Measurements from ENCODE around the gene SLC2A11. TPM values are rescaled to one million over a fixed set of nuclear protein-coding genes. Genes with fewer than 3 reads are reported as not detected.
"Not testable (repeated sequence)": the region's sequence is repeated elsewhere in the genome, so short reads cannot be mapped to it uniquely, and the experiment has no call there.

SLC2A11 gene
- total RNA-seq, 1 donor from 2014 or later: 22.6 TPM

- Mint-ChIP-seq H3K9me3 (ENCODE audit: unreplicated experiment) (no peaks in the 10 kb centered on the region), H3K36me3 (ENCODE audit: unreplicated experiment) (peaks cover 3% of the 10 kb centered on the region), H3K27ac (ENCODE audit: unreplicated experiment) (peak overlapping the region; percentile 96), H3K27me3 (ENCODE audit: unreplicated experiment) (no peaks in the 10 kb centered on the region), H3K4me3 (ENCODE audit: unreplicated experiment) (peak overlapping the region; percentile 98), H3K4me1 (ENCODE audit: unreplicated experiment) (peaks cover 14% of the 10 kb centered on the region)
- TF ChIP-seq CTCF (IDR thresholded peaks at IDR 0.05): no peak
- DNase-seq (ENCODE audit: extremely low spot score, unreplicated experiment): peak; percentile 99
These were observed 56.1 kb downstream of the SLC2A11 start for GRCh38 chr22:23913661-23914353.

- H3K36me3 Mint-ChIP-seq (ENCODE audit: unreplicated experiment): peaks cover 6% of the 10 kb centered on the region
- no peaks in the 10 kb centered on the region for H3K27me3 Mint-ChIP-seq (ENCODE audit: unreplicated experiment)
- peak; percentile 36 for DNase-seq (ENCODE audit: extremely low spot score, unreplicated experiment)
- no peaks in the 10 kb centered on the region for H3K9me3 Mint-ChIP-seq (ENCODE audit: unreplicated experiment)
- H3K27ac Mint-ChIP-seq (ENCODE audit: unreplicated experiment): peak overlapping the region; percentile 96
- H3K4me3 Mint-ChIP-seq (ENCODE audit: unreplicated experiment): no peak overlapping the region
- TF ChIP-seq CTCF (IDR thresholded peaks at IDR 0.05): no peak
- peaks cover 14% of the 10 kb centered on the region for H3K4me1 Mint-ChIP-seq (ENCODE audit: unreplicated experiment)
These were observed 57.6 kb downstream of the SLC2A11 start for GRCh38 chr22:23915290-23915689.

- H3K36me3 Mint-ChIP-seq (ENCODE audit: unreplicated experiment): peaks cover 30% of the 10 kb centered on the region
- not testable (repeated sequence) for H3K27ac Mint-ChIP-seq (ENCODE audit: unreplicated experiment); H3K4me3 Mint-ChIP-seq (ENCODE audit: unreplicated experiment)
These were observed 62.6 kb downstream of the SLC2A11 start for GRCh38 chr22:23920267-23920611.

GRCh38 chr22:23921586-23922201 lies 64.0 kb downstream of the SLC2A11 start:
- H3K27me3 Mint-ChIP-seq (ENCODE audit: unreplicated experiment); H3K4me1 Mint-ChIP-seq (ENCODE audit: unreplicated experiment); H3K27ac Mint-ChIP-seq (ENCODE audit: unreplicated experiment); H3K9me3 Mint-ChIP-seq (ENCODE audit: unreplicated experiment); H3K4me3 Mint-ChIP-seq (ENCODE audit: unreplicated experiment): not testable (repeated sequence)
- H3K36me3 Mint-ChIP-seq (ENCODE audit: unreplicated experiment): peaks cover 39% of the 10 kb centered on the region
- peak; percentile 46 for DNase-seq (ENCODE audit: extremely low spot score, unreplicated experiment)

More at GRCh38 chr22:23920267-23920611, 62.6 kb downstream of the SLC2A11 start:
- H3K27me3 Mint-ChIP-seq (ENCODE audit: unreplicated experiment); H3K4me1 Mint-ChIP-seq (ENCODE audit: unreplicated experiment); DNase-seq (ENCODE audit: extremely low spot score, unreplicated experiment); H3K9me3 Mint-ChIP-seq (ENCODE audit: unreplicated experiment): not testable (repeated sequence)

GRCh38 chr22:23922921-23923320 lies 65.2 kb downstream of the SLC2A11 start:
- Mint-ChIP-seq H3K4me1 (ENCODE audit: unreplicated experiment) (no peaks in the 10 kb centered on the region), H3K9me3 (ENCODE audit: unreplicated experiment) (no peaks in the 10 kb centered on the region), H3K27ac (ENCODE audit: unreplicated experiment) (no peak overlapping the region), H3K36me3 (ENCODE audit: unreplicated experiment) (peaks cover 50% of the 10 kb centered on the region), H3K4me3 (ENCODE audit: unreplicated experiment) (no peak overlapping the region), H3K27me3 (ENCODE audit: unreplicated experiment) (no peaks in the 10 kb centered on the region)
- no peak for DNase-seq (ENCODE audit: extremely low spot score, unreplicated experiment)
- no peak for TF ChIP-seq CTCF (IDR thresholded peaks at IDR 0.05)

GRCh38 chr22:23925020-23925606 lies 67.4 kb downstream of the SLC2A11 start:
- no peak for TF ChIP-seq CTCF (IDR thresholded peaks at IDR 0.05)
- Mint-ChIP-seq H3K36me3 (ENCODE audit: unreplicated experiment) (peaks cover 55% of the 10 kb centered on the region), H3K4me1 (ENCODE audit: unreplicated experiment) (no peaks in the 10 kb centered on the region), H3K27me3 (ENCODE audit: unreplicated experiment) (no peaks in the 10 kb centered on the region), H3K27ac (ENCODE audit: unreplicated experiment) (no peak overlapping the region), H3K4me3 (ENCODE audit: unreplicated experiment) (no peak overlapping the region), H3K9me3 (ENCODE audit: unreplicated experiment) (no peaks in the 10 kb centered on the region)
- DNase-seq (ENCODE audit: extremely low spot score, unreplicated experiment): peak; percentile 40
